ENCODE measurements around the gene MTHFD1. TPM values are rescaled to one million over a fixed set of nuclear protein-coding genes. Genes with fewer than 3 reads are reported as not detected.

MTHFD1 gene
- total RNA-seq, 1 donor from 2014 or later: 31.3 TPM

GRCh38 chr14:64405295-64405694 lies 17.1 kb downstream of the MTHFD1 start:
- Histone ChIP-seq H3K36me3 (ENCODE audit: control insufficient read depth in 3 of 3, insufficient read depth in 3 of 3, low read length in 3 of 3) (peaks cover 0 to 5% (median 3%) of the 10 kb centered on the region in 3 donors), H3K9ac (ENCODE audit: low read depth in 1 of 3, low read length in 3 of 3) (no peak overlapping the region), H3K9me3 (ENCODE audit: control insufficient read depth in 3 of 3, low read length in 3 of 3) (no peaks in the 10 kb centered on the region), H3K4me1 (ENCODE audit: control insufficient read depth in 3 of 3, insufficient read depth in 3 of 3, low read length in 3 of 3) (peaks cover 0 to 3% (median 2%) of the 10 kb centered on the region in 3 donors), H3K4me3 (ENCODE audit: low read length in 3 of 3) (no peak overlapping the region), H3K27me3 (ENCODE audit: control insufficient read depth in 3 of 3, insufficient read depth in 3 of 3, low read length in 3 of 3) (no peaks in the 10 kb centered on the region), H3K27ac (ENCODE audit: low read depth, low read length) (no peak overlapping the region)

DNA sequence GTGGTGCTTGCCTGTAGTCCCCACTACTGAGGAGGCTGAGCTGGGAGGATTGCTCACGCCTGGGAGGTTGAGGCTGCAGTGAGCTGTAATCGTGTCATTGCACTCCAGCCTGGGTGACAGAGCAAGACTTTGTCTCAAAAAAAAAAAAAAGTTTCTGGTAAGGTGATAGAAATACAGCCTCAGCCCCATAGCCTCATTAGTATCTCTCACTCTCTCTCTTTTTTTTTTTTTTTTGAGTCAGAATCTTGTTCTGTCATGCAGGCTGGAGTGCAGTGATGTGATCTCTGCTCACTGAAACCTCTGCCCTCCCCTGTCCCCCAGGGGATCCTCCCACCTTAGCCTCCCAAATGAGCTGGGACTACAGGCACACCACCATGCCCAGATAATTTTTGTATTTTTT lies 19.2 kb downstream of the MTHFD1 start:
- H3K4me1 ChIP-seq (ENCODE audit: control insufficient read depth in 3 of 3, insufficient read depth in 3 of 3, low read length in 3 of 3): no peaks in the 10 kb centered on the region
- H3K36me3 ChIP-seq (ENCODE audit: control insufficient read depth in 3 of 3, insufficient read depth in 3 of 3, low read length in 3 of 3): peaks cover 2 to 5% (median 3%) of the 10 kb centered on the region in 3 donors
- no peak overlapping the region for H3K4me3 ChIP-seq (ENCODE audit: low read length in 3 of 3)
- no peak overlapping the region for H3K9ac ChIP-seq (ENCODE audit: low read depth in 1 of 3, low read length in 3 of 3)
- no peak overlapping the region for H3K27ac ChIP-seq (ENCODE audit: low read depth, low read length)
- no peaks in the 10 kb centered on the region for H3K9me3 ChIP-seq (ENCODE audit: control insufficient read depth in 3 of 3, low read length in 3 of 3)
- no peaks in the 10 kb centered on the region for H3K27me3 ChIP-seq (ENCODE audit: control insufficient read depth in 3 of 3, insufficient read depth in 3 of 3, low read length in 3 of 3)

DNA sequence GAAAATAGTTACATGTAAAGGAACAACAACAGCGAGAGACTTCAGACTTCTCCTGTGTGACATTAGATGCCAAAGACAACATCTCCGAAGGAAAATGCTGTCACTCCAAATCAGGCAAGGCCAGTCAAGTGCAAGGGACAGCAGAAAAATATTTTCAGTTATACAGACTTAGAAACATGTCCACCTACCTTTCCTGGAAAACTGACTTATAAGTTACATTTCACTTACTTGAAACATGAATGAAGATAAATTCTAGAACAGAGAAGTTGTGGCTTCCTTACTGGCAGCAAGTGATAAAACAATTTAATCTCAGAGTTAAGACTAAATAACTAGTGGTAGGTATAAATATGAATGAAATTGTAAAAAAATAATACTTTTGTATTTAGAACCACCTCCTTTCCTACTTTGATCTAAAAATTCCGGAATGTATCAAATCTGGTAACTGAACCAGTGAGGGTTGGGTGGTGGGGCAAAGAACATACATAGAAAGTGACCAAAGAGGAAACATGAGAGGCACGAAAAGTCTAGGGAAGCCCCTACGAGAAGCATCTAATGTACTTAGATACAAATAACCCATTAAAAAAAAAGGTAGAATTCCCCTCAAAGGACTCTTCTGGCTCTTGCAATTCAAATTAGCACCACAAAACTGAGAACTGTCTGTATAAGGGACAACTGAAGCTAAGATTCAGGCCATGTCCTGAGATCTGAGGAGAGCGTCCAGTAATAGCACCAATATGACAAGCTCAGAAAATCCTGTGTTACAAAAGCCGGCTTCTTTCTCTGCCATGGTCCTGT lies 21.2 kb downstream of the MTHFD1 start:
- Histone ChIP-seq H3K27me3 (ENCODE audit: control insufficient read depth in 3 of 3, insufficient read depth in 3 of 3, low read length in 3 of 3) (no peaks in the 10 kb centered on the region), H3K9ac (ENCODE audit: low read depth in 1 of 3, low read length in 3 of 3) (no peak overlapping the region), H3K27ac (ENCODE audit: low read depth, low read length) (no peak overlapping the region), H3K4me1 (ENCODE audit: control insufficient read depth in 3 of 3, insufficient read depth in 3 of 3, low read length in 3 of 3) (no peaks in the 10 kb centered on the region), H3K9me3 (ENCODE audit: control insufficient read depth in 3 of 3, low read length in 3 of 3) (no peaks in the 10 kb centered on the region), H3K4me3 (ENCODE audit: low read length in 3 of 3) (no peak overlapping the region), H3K36me3 (ENCODE audit: control insufficient read depth in 3 of 3, insufficient read depth in 3 of 3, low read length in 3 of 3) (peaks cover 4 to 8% (median 5%) of the 10 kb centered on the region in 3 donors)

DNA sequence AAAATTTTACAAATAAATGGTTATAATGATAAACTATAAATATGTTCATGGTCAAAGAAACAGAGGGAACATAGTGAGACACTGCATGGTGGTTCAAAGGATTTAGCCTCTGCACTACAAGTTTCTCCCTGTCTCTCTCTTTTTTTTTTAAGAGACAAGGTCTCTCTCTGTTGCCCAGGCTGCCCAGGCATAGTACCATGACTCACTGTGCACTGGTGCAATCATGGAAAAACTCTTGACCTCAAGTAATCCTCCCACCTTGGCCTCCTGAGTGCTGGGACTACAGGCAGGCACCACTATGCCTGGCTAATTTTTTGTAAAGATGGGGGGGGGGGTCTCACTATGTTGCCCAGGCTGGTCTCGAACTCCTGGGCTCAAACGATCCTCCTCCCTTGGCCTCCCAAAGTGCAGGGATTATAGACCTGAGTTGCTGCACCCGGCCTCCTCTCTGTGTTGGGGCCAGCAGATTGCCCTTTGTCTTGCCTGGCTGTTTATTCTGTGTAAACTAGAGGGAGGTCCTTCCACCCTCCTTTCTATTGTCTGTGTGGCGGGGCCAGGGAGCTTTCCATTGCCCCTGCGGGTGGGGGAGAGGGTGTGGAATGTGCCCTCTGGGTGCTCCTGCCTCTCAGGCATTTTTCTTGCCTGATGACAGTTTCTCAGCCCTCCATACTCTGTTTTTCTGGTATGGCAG lies 22.1 kb downstream of the MTHFD1 start:
- Histone ChIP-seq H3K4me1 (ENCODE audit: control insufficient read depth in 3 of 3, insufficient read depth in 3 of 3, low read length in 3 of 3) (no peaks in the 10 kb centered on the region), H3K27me3 (ENCODE audit: control insufficient read depth in 3 of 3, insufficient read depth in 3 of 3, low read length in 3 of 3) (no peaks in the 10 kb centered on the region), H3K9me3 (ENCODE audit: control insufficient read depth in 3 of 3, low read length in 3 of 3) (no peaks in the 10 kb centered on the region), H3K36me3 (ENCODE audit: control insufficient read depth in 3 of 3, insufficient read depth in 3 of 3, low read length in 3 of 3) (peaks cover 7 to 9% (median 7%) of the 10 kb centered on the region in 3 donors), H3K4me3 (ENCODE audit: low read length in 3 of 3) (no peak overlapping the region), H3K27ac (ENCODE audit: low read depth, low read length) (no peak overlapping the region), H3K9ac (ENCODE audit: low read depth in 1 of 3, low read length in 3 of 3) (no peak overlapping the region)

- Histone ChIP-seq H3K4me1 (ENCODE audit: control insufficient read depth in 3 of 3, insufficient read depth in 3 of 3, low read length in 3 of 3) (no peaks in the 10 kb centered on the region), H3K36me3 (ENCODE audit: control insufficient read depth in 3 of 3, insufficient read depth in 3 of 3, low read length in 3 of 3) (peaks cover 12 to 15% (median 14%) of the 10 kb centered on the region in 3 donors), H3K9me3 (ENCODE audit: control insufficient read depth in 3 of 3, low read length in 3 of 3) (no peaks in the 10 kb centered on the region), H3K27me3 (ENCODE audit: control insufficient read depth in 3 of 3, insufficient read depth in 3 of 3, low read length in 3 of 3) (no peaks in the 10 kb centered on the region), H3K4me3 (ENCODE audit: low read length in 3 of 3) (no peak overlapping the region), H3K27ac (ENCODE audit: low read depth, low read length) (no peak overlapping the region), H3K9ac (ENCODE audit: low read depth in 1 of 3, low read length in 3 of 3) (no peak overlapping the region)
These were observed 22.8 kb downstream of the MTHFD1 start for GRCh38 chr14:64411001-64411400.

DNA sequence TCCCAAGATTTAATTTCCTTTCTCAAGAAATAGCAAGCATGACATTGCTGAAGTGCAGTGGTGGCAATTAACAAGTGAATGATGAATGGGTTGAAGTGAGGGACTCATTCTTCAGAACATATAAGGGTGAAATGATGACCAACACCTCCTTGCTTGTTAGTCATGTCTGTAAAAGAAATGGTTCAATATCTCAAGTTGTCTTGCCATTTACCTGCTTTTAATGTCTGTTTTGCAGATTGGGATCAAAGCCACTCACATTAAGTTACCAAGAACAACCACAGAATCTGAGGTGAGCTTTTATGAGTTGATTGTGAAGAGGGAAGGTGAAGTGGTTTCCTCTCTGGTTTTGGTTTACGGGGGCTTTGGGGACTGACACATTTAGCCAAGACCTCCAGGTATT lies 24.1 kb downstream of the MTHFD1 start:
- Histone ChIP-seq H3K4me3 (ENCODE audit: low read length in 3 of 3) (no peak overlapping the region), H3K27me3 (ENCODE audit: control insufficient read depth in 3 of 3, insufficient read depth in 3 of 3, low read length in 3 of 3) (no peaks in the 10 kb centered on the region), H3K9ac (ENCODE audit: low read depth in 1 of 3, low read length in 3 of 3) (no peak overlapping the region), H3K4me1 (ENCODE audit: control insufficient read depth in 3 of 3, insufficient read depth in 3 of 3, low read length in 3 of 3) (no peaks in the 10 kb centered on the region), H3K9me3 (ENCODE audit: control insufficient read depth in 3 of 3, low read length in 3 of 3) (no peaks in the 10 kb centered on the region), H3K27ac (ENCODE audit: low read depth, low read length) (no peak overlapping the region), H3K36me3 (ENCODE audit: control insufficient read depth in 3 of 3, insufficient read depth in 3 of 3, low read length in 3 of 3) (peaks cover 19 to 23% (median 22%) of the 10 kb centered on the region in 3 donors)

- H3K36me3 ChIP-seq (ENCODE audit: control insufficient read depth in 3 of 3, insufficient read depth in 3 of 3, low read length in 3 of 3): peaks cover 32 to 38% (median 34%) of the 10 kb centered on the region in 3 donors
- no peak overlapping the region for H3K27ac ChIP-seq (ENCODE audit: low read depth, low read length)
- H3K9me3 ChIP-seq (ENCODE audit: control insufficient read depth in 3 of 3, low read length in 3 of 3): no peaks in the 10 kb centered on the region
- H3K27me3 ChIP-seq (ENCODE audit: control insufficient read depth in 3 of 3, insufficient read depth in 3 of 3, low read length in 3 of 3): no peaks in the 10 kb centered on the region
- no peak overlapping the region for H3K4me3 ChIP-seq (ENCODE audit: low read length in 3 of 3)
- peaks cover 4 to 10% (median 10%) of the 10 kb centered on the region in 3 donors for H3K4me1 ChIP-seq (ENCODE audit: control insufficient read depth in 3 of 3, insufficient read depth in 3 of 3, low read length in 3 of 3)
- no peak overlapping the region for H3K9ac ChIP-seq (ENCODE audit: low read depth in 1 of 3, low read length in 3 of 3)
These were observed 28.3 kb downstream of the MTHFD1 start for GRCh38 chr14:64416348-64416932.

GRCh38 chr14:64417055-64417770 lies 29.1 kb downstream of the MTHFD1 start:
- Histone ChIP-seq H3K4me1 (ENCODE audit: control insufficient read depth in 3 of 3, insufficient read depth in 3 of 3, low read length in 3 of 3) (peaks cover 4 to 10% (median 10%) of the 10 kb centered on the region in 3 donors), H3K9me3 (ENCODE audit: control insufficient read depth in 3 of 3, low read length in 3 of 3) (no peaks in the 10 kb centered on the region), H3K27me3 (ENCODE audit: control insufficient read depth in 3 of 3, insufficient read depth in 3 of 3, low read length in 3 of 3) (no peaks in the 10 kb centered on the region), H3K4me3 (ENCODE audit: low read length in 3 of 3) (no peak overlapping the region), H3K27ac (ENCODE audit: low read depth, low read length) (no peak overlapping the region), H3K36me3 (ENCODE audit: control insufficient read depth in 3 of 3, insufficient read depth in 3 of 3, low read length in 3 of 3) (peaks cover 32 to 42% (median 34%) of the 10 kb centered on the region in 3 donors), H3K9ac (ENCODE audit: low read depth in 1 of 3, low read length in 3 of 3) (no peak overlapping the region)

GRCh38 chr14:64417771-64418125 lies 29.6 kb downstream of the MTHFD1 start:
- Histone ChIP-seq H3K27ac (ENCODE audit: low read depth, low read length) (no peak overlapping the region), H3K4me3 (ENCODE audit: low read length in 3 of 3) (no peak overlapping the region), H3K4me1 (ENCODE audit: control insufficient read depth in 3 of 3, insufficient read depth in 3 of 3, low read length in 3 of 3) (peaks cover 4 to 10% (median 10%) of the 10 kb centered on the region in 3 donors), H3K27me3 (ENCODE audit: control insufficient read depth in 3 of 3, insufficient read depth in 3 of 3, low read length in 3 of 3) (no peaks in the 10 kb centered on the region), H3K9ac (ENCODE audit: low read depth in 1 of 3, low read length in 3 of 3) (no peak overlapping the region), H3K9me3 (ENCODE audit: control insufficient read depth in 3 of 3, low read length in 3 of 3) (no peaks in the 10 kb centered on the region), H3K36me3 (ENCODE audit: control insufficient read depth in 3 of 3, insufficient read depth in 3 of 3, low read length in 3 of 3) (peaks cover 33 to 46% (median 36%) of the 10 kb centered on the region in 3 donors)

All from skeletal muscle tissue (tissue), 4 donors.